ENCODE results near the gene GGNBP2. TPM values are rescaled to one million over a fixed set of nuclear protein-coding genes. Genes with fewer than 3 reads are reported as not detected.

GGNBP2 gene
- total and polyA plus RNA-seq, 2 of the 8 experiments (the other 6 are each of a cell fraction or from before 2014, with no cell fraction given), result 29.2 to 35.8 TPM

DNA sequence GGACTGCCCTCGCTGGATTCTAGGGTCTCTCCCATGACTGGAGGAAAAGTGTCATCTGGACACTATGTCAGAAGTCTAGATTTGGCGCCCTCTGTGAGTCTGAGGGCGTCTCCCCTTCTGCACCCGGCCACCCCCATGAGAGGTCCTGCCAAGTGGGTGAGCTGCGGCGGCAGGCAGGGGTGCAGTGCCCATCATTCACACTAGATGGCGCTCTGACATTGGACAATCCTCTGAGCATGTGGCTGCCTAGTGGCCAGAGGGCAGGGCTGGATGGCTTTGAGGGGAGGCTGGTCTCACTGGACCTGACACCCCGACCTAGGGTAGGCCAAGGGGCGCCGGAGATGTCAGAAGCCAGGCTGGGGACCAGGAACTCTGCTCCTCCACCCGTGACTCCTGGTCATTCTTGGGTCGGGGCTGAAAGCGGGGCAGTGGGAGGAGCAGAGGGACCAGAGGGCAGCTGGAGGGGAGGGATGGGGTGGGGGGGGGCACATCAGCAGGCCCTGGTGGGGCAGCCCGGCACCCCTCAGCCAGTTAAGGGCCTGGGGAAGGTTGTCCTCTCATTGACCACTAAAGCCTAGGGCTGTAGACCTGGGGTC is 84.6 kb downstream of the GGNBP2 start:
- WGBS, 2 experiments (ENCODE audit: extremely low coverage in 1 of 2, insufficient coverage in 1 of 2, insufficient read length in 1 of 2, insufficient replicate concordance in 2 of 2, low coverage in 1 of 2, low lambda C conversion rate in 2 of 2, missing lambda C conversion rate in 1 of 2), result 24% methylated on average over 13 of the region's 14 CpGs; no CpG with 5 or more reads in 1 of the 2 experiments
- no peaks in the 10 kb centered on the region for H3K36me3 ChIP-seq (ENCODE audit: control insufficient read depth in 2 of 4, insufficient read depth in 4 of 4, low read length in 3 of 4)
- TF ChIP-seq TEAD4 (IDR thresholded peaks at IDR 0.05; ENCODE audit: low read depth, low read length) (peak; percentile 42; the same call in 1 of the 2 replicates), SRF (IDR thresholded peaks at IDR 0.05; ENCODE audit: low read depth, low read length) (no peak), RAD21 (IDR thresholded peaks at IDR 0.05 in 1 of 2, conservative IDR thresholded peaks at IDR 0.05 in 1 of 2; ENCODE audit: low read depth in 2 of 2, low read length in 2 of 2) (peak; percentile 100)
- TF ChIP-seq, protein P1, sequence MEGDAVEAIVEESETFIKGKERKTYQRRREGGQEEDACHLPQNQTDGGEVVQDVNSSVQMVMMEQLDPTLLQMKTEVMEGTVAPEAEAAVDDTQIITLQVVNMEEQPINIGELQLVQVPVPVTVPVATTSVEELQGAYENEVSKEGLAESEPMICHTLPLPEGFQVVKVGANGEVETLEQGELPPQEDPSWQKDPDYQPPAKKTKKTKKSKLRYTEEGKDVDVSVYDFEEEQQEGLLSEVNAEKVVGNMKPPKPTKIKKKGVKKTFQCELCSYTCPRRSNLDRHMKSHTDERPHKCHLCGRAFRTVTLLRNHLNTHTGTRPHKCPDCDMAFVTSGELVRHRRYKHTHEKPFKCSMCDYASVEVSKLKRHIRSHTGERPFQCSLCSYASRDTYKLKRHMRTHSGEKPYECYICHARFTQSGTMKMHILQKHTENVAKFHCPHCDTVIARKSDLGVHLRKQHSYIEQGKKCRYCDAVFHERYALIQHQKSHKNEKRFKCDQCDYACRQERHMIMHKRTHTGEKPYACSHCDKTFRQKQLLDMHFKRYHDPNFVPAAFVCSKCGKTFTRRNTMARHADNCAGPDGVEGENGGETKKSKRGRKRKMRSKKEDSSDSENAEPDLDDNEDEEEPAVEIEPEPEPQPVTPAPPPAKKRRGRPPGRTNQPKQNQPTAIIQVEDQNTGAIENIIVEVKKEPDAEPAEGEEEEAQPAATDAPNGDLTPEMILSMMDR (IDR thresholded peaks at IDR 0.05; ENCODE audit: control extremely low read depth in 1 of 3, insufficient read depth in 1 of 3, low read depth in 1 of 3, low read length in 3 of 3), result peak; percentile 98 to 99 (median 99)

More for the DNA sequence above, 84.6 kb downstream of the GGNBP2 start:
- no peak overlapping the region for H4K91ac ChIP-seq (replicated peaks; ENCODE audit: insufficient read length, low read length)
- H3K23me2 ChIP-seq (ENCODE audit: low read depth, low read length), result no peaks in the 10 kb centered on the region; the same call in 1 of the 2 replicates
- H4K5ac ChIP-seq (ENCODE audit: insufficient read length, low read depth, low read length), result no peak overlapping the region
- no peak overlapping the region for H3K4ac ChIP-seq (replicated peaks; ENCODE audit: insufficient read length, low read depth, low read length)
- FAIRE-seq (no peak), DNase-seq (ENCODE audit: low read depth in 1 of 2, low spot score in 2 of 2) (peak; percentile 64 to 99)
- H3K14ac ChIP-seq (ENCODE audit: insufficient read length), result no peak overlapping the region
- H2AK5ac ChIP-seq (ENCODE audit: low read depth, low read length), result no peak overlapping the region
- H3K23ac ChIP-seq (ENCODE audit: insufficient read length), result no peak overlapping the region
- no peak overlapping the region; the same call in 1 of the 2 replicates for H2BK12ac ChIP-seq (ENCODE audit: low read depth, low read length)
- no peak overlapping the region for H2AFZ ChIP-seq (ENCODE audit: low read length)
- no peaks in the 10 kb centered on the region; a peak in 1 of 7 replicates for H3K27me3 ChIP-seq (replicated peaks in 1 of 4; ENCODE audit: control insufficient read depth in 3 of 4, extremely low read depth in 1 of 4, insufficient read depth in 3 of 4, low read length in 3 of 4)
- POLR2A ChIA-PET (ENCODE audit: partially characterized antibody), result no interaction called here
- no peak overlapping the region; the same call in 1 of the 2 replicates for H3K18ac ChIP-seq (ENCODE audit: extremely low read depth, low read length)
- no peak overlapping the region for H2BK120ac ChIP-seq (replicated peaks; ENCODE audit: low read depth, low read length)
- peaks cover 0 to 1% of the 10 kb centered on the region in 2 experiments for H4K20me1 ChIP-seq (replicated peaks in 1 of 2; ENCODE audit: control insufficient read depth in 1 of 2, insufficient read depth in 2 of 2, low read length in 2 of 2)
- H3K79me2 ChIP-seq (ENCODE audit: control insufficient read depth in 1 of 2, insufficient read depth in 2 of 2, low read length in 2 of 2), result no peaks in the 10 kb centered on the region
- no peaks in the 10 kb centered on the region; the same call in 1 of the 2 replicates for H3K79me1 ChIP-seq (ENCODE audit: low read depth, low read length)
- no peak overlapping the region for H2BK20ac ChIP-seq (ENCODE audit: low read length)
- CTCF ChIA-PET (ENCODE audit: partially characterized antibody), result interaction anchor here (0.8 to 9.5 kb wide), 25 partner anchors 9 to 611 kb away, joined by 3 to 122 read pairs (median 5); partner anchors contain the start of gene MRM1
- H3K4me2 ChIP-seq (ENCODE audit: insufficient read depth in 1 of 2, low read depth in 2 of 2, low read length in 2 of 2), result no peak overlapping the region
- no peak overlapping the region for H2BK15ac ChIP-seq (ENCODE audit: low read length)
- no peaks in the 10 kb centered on the region for H3K9me3 ChIP-seq (ENCODE audit: insufficient read depth in 2 of 2, low read depth in 1 of 2, low read length in 1 of 2)
- H3K9ac ChIP-seq (replicated peaks in 1 of 4; ENCODE audit: extremely low read depth in 1 of 4, low read depth in 3 of 4, low read length in 3 of 4), result no peak overlapping the region
- H2BK5ac ChIP-seq (ENCODE audit: low read depth, low read length), result no peak overlapping the region
- no peak overlapping the region for H3K56ac ChIP-seq (replicated peaks; ENCODE audit: insufficient read length, low read depth, low read length)
- H3K4me3 ChIP-seq (ENCODE audit: extremely low read depth in 1 of 4, insufficient read depth in 2 of 4, low read depth in 3 of 4, low read length in 4 of 4), result no peak overlapping the region
- H3K4me1 ChIP-seq (replicated peaks in 1 of 4; ENCODE audit: control insufficient read depth in 3 of 4, insufficient read depth in 4 of 4, low read length in 3 of 4), result peaks cover 2 to 28% (median 11%) of the 10 kb centered on the region in 4 experiments; a peak in 6 of 7 replicates
- no peak overlapping the region for H4K8ac ChIP-seq (ENCODE audit: extremely low read depth, insufficient read depth, low read length)
- H3K27ac ChIP-seq (ENCODE audit: low read depth, low read length), result no peak overlapping the region
